Effector CD4-positive, alpha-beta T cell (primary cell): Measurements from ENCODE around the gene SMYD3.
"Not testable (repeated sequence)": the region's sequence is repeated elsewhere in the genome, so short reads cannot be mapped to it uniquely, and the experiment has no call there.

Experiments
- DNase-seq: peaks from one replicate; pipeline ENCODE4 v3.0.0-alpha.2; 2020

Gene SMYD3

GRCh38 chr1:246351721-246352120 lies 155.4 kb downstream of the SMYD3 start:
- no peak for DNase-seq

GRCh38 chr1:246350745-246351144 lies 156.3 kb downstream of the SMYD3 start:
- no peak for DNase-seq

DNA sequence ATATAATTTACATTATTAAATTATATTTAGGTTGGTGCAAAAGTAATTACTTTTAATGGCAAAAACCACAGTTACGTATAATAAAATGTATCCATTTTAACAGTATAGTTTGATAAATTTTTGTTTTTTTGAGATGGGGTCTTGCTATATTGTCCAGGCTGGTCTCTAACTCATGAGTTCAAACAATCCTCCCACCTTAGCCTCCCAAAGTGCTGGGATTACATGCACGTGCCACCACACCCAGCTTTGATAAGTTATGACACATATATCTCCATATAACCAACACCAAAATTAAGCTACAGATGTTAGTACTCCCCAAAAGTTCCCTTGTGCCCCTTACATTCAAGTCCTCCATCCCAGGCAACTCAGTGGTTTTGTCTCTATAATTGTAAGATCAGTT lies 163.1 kb downstream of the SMYD3 start:
- no peak for DNase-seq

- DNase-seq = no peak
Observed at GRCh38 chr1:246343251-246343650, 163.8 kb downstream of the SMYD3 start.

DNA sequence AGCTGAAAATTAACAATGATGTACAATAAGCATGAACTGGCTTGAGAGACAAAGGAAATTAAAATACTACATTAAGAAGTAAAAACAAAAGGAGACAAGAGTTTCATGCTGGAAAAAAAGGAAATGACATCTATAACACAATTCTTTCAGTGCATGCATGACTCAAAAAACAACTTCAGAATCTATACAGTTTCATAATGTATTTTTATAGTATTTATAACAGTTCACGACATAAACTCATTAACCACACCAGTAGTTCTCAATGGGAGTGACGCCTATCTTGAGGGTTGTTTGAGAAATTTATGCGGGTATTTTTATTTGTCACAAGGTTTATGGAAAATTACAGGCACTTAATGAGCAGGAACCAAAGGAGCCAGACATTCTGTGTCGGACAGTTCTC lies 168.5 kb downstream of the SMYD3 start:
- no peak for DNase-seq

DNA sequence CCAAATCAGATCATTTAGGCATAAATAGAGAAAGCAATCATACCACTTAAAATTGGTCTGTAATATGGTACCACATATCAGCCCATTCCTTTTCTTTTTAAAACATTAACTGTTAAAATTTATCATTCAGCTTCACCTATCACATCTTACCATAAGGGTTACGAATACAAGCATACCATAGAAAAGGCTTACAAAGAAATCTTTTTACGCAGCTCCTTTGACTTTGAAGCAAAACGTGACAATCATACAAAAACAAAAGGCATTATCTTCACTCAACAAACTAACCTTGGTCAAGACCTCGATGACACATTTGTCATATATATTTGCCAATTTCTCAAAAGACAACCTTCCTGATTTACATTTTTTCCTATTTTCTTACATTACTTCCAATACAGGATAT lies 169.0 kb downstream of the SMYD3 start:
- no peak for DNase-seq

DNA sequence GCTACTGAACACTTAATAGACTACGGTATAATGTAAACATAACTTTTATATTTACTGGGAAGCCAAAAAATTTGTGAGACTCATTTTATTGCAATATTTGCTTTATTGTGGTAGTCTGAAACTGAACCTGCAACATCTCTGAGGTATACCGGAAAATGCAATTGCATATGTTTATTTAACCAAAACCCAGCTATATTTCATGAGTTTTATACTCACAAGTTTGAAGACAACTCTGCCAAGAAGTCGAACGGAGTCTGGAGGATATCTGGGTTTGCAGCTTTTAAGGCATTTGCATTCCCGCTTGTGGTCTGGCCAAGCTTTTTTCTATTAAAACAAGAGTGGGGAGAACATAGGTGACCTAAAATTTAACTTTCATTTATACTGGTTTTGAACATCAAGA lies 171.9 kb downstream of the SMYD3 start:
- DNase-seq = no peak

DNA sequence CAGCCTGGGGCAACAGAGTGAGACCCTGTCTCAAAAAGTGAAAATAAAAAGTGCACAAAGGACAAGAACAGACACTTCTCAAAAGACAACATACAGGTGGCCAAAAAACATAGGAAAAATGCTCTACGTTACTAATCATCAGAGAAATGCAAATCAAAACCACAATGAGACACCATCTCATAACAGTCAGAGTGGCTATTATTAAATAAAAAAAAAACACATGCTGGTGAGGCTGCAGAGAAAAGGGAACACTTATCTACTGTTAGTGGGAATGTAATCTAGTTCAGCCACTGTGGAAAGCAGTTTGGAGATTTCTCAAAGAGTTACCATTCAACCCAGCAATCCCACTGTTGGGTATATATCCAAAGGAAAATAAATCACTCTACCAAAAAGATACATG lies 173.2 kb downstream of the SMYD3 start:
- no peak for DNase-seq

DNA sequence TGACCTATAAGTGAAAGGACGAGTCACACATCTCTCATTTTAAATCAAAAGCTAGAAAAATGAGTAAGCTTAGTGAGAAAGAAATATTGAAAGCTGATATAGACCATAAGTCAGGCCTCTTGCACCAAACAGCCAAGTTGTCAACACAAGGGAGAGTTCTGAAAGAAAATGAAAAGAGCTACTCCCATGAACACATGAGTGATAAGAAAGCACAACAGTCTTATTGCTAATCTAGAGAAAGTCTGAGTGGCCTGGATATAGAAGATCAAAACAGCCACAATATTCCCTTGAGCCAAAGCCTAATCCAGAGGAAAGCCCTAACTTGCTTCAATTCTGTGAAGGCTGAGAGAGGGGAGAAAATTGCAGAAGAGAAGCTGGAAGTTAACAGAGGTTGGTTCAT lies 175.0 kb downstream of the SMYD3 start:
- DNase-seq = no peak

GRCh38 chr1:246329900-246330299 lies 177.2 kb downstream of the SMYD3 start:
- DNase-seq = no peak

DNA sequence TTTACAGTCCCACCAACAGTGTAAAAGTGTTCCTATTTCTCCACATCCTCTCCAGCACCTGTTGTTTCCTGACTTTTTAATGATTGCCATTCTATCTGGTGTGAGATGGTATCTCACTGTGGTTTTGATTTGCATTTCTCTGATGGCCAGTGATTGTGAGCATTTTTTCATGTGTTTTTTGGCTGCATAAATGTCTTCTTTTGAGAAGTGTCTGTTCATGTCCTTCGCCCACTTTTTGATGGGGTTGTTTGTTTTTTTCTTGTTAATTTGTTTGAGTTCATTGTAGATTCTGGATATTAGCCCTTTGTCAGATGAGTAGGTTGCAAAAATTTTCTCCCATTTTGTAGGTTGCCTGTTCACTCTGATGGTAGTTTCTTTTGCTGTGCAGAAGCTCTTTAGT lies 177.8 kb downstream of the SMYD3 start:
- DNase-seq = not testable (repeated sequence)

- DNase-seq = no peak
Observed at GRCh38 chr1:246324711-246325110, 182.4 kb downstream of the SMYD3 start.

- not testable (repeated sequence) for DNase-seq
Observed at GRCh38 chr1:246324033-246324432, 183.0 kb downstream of the SMYD3 start.

DNA sequence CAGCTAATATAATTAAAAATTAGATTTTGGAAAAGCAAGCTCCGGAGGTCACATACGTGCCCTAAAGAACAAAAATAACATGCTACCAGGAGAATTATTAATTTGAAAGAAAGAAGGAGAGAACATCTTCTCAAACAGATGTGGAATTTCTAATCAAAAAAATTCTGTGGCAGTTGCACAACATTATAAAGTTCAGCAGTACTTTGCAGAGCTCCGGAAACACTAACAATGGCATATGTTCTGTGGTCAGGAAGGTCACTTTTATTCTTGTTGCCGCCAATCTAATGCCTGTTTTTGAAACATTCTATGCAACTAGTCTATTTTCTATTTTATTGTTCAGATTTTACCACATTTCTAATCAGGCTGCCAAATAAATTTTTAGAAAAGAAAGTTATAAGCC lies 186.8 kb downstream of the SMYD3 start:
- DNase-seq = no peak

- DNase-seq = no peak
Observed at GRCh38 chr1:246319083-246319714, 187.9 kb downstream of the SMYD3 start.

- no peak for DNase-seq
Observed at GRCh38 chr1:246318622-246319021, 188.5 kb downstream of the SMYD3 start.

DNA sequence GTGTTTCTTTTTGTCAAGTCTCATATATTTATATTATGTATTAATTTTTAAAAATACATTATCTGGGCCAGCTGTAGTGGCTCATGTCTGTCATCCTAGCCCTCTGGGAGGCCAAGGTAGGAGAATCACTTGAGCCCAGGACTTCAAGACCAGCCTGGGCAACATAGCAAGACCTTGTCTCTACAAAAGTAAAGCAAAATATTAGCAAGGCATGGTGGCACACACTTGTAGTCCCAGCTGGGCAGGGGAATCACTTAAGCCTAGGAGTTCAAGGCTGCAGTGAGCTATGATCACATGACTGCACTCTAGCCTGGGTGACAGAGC lies 189.1 kb downstream of the SMYD3 start:
- no peak for DNase-seq

DNA sequence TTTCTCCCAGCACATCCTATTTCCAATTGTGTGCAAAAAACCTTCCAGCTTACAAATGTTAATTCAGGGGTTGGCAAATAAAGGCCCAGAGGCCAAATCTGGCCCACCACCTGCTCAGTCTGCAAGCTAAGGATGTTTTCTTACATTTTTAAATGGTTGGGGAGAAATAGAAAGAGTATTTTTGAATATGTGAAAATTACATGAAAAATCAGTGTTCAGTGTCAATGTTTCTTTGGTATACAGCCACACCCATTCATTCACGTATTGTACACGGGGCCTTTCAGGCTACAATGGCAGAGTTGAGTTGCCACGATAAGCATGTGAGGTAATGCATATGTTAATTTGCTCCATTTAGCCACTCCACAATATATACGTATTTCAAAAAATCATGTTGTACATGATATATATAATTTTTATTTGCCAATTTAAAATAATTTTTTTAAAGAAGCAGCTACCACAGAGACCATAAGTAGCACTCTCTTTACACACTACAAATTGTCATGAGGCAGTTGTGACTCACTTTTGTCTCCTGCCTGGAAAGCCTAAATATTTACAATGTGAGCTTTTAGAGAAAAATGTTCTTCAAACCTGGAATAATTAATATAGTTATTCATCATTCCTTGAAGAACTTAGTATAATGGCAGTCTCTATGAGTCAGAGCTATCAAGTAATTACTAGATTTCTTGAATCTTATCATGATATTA lies 189.6 kb downstream of the SMYD3 start:
- no peak for DNase-seq

GRCh38 chr1:246311461-246311860 lies 195.6 kb downstream of the SMYD3 start:
- no peak for DNase-seq

DNA sequence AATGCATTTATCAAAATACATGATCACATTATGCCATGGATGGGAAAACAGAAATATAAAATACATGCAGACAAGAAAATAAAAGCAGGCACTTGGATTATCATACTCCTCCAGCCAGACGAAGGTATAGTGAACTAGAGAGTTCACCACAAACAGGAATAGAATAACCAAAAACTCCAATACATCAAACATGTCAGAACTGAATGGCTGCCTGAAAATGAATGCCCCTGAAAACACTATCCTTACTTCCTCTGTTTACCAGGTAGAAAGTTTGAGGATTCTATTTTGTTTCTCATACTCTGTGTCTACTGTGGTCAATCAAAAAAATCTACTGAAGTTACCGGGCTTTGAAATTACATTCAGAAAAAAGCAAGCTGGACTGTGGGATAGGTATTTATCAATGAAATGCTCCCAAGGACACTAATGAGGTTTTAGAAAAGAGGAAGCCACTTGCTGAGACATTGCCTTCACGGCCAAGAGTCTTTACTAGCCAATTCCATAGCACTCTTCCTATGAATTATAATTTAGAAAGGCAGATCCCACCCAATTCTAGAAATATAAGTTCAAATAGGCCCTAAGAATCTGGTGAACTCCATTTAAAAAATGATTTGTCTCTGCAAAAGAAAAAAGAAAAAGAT lies 197.7 kb downstream of the SMYD3 start:
- no peak for DNase-seq

DNA sequence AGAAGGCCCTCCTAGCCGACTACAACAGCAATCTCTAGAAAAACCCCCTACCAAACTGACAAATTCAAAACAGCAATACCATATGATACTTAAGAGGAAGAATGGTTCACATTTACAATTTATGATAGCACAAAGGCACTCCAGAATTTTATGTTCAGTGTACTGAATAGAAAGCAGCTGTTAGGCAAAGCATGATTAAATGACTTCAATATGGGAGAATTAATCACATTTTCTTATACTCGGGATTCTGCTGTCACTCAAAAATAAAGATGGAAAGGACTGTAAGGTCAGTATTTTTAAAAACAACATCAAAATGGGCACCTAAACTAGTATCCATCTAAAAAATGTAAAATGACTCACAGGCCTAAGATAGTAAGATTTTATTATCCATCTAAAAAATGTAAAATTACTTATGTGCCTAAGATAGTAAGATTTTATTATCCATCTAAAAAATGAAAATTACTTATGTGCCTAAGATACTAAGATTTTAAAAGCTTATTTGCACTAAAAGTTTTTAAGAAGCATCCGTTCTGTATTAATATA lies 198.5 kb downstream of the SMYD3 start:
- DNase-seq = no peak

- no peak for DNase-seq
Observed at GRCh38 chr1:246306415-246307037, 200.6 kb downstream of the SMYD3 start.

DNA sequence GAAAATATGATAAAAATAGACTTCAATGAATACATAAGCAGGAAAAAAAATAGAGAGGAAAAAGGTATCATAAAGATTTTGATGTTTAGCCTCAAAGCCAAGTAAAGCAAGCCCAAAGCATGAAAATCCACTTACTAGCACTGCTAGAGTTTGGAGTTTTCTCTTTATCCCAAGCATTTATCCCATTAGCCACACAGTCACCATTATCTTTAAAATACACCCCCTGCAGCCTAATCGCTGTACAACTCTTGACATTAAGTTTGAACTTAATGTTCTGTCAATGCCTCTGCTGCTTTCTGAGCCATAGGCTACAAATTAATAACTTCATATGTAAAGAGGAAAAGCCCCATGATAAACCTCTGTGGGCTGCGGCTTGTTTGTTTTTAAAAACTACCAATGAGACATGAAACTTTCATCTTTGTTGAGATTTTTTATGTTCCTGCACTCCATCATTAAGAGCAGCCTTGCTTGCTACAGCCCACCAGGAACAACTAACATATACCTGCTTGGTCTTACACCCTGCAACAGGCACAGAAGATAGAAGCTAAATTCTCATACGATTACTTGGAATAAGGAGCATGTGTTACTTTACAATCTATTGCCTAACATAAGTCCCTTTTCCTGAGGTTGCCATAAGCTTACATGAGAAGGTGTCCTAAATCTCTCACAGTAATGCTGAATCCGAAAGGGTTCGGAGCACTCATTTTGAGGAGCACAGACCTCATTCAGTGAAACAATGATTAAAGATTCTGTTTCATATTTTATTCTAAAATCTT lies 202.4 kb downstream of the SMYD3 start:
- DNase-seq = no peak
